ENCODE data around the gene ORAI3.

Gene ORAI3

DNA sequence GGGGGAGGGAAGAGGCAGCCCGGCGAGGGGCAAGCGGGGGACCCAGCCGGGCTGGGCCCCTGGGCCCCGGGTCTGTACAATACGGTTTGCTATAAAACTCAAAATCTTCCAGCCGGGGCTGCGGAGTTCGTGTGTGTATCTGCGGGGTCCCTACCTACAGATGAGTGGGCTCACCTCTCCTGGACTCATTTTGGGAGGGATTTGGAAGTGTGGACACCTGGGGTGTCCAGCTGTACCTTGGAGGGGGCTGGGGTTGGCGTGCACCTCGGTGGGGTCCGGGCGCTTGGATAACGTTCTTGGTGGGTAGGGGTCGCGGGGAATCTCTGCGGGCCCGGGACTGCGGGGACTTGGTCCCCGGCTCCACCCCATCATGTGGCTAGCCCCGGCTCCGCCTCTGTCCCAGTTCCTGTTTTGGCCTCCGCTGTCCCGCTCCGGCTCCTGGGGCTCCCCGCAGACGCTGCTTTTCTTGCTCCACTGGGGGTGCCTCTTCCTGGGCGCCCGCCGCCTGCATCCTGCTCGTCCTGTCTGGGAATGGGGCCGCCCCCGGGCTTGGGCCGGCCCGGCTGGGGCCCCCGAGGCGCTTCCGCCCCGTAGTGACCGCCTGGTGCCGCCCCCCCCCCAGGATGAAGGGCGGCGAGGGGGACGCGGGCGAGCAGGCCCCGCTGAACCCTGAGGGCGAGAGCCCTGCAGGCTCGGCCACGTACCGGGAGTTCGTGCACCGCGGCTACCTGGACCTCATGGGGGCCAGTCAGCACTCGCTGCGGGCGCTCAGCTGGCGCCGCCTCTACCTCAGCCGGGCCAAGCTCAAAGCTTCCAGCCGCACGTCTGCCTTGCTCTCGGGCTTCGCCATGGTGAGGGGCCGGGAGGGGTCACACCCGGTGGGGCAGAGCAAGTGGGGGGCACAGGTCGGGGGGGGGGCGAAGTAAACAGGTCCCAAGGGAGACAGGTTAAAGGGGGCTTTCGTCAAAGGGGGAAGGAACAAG is at the start of gene ORAI3:
TSS of gene ORAI3 (plus strand) at position 402 of the 983 bp plus-strand sequence. CDS start at position 624, 222 bp downstream.
- DNase-seq = peak; percentile 51 to 96 (median 78)
- intact Hi-C loops (cut with DNase I) = no loop called here

DNA sequence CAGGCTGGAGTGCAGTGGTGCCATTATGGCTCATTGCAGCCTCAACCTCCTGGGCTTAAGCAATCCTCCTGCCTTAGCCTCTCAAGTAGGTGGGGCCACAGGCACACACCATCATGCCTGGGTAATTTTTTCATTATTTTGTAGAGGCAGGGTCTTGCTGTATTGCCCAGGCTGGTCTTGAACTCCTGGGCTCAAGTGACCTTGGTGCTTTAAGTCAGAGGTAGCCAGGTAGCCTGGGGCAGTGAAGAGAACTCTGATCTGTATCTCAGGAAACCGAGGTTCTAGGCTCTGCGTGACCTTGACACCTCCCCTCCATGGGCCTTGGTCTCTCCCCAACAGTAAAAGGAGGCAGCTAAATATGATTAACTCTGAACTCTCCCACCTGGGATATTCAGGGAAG is 49.1 kb upstream of the ORAI3 start:
- intact Hi-C loops (cut with DNase I) = loop anchor here (10.0 kb wide), 1 partner anchor 55 kb away; no protein-coding TSS in a partner anchor
- DNase-seq = no peak

DNA sequence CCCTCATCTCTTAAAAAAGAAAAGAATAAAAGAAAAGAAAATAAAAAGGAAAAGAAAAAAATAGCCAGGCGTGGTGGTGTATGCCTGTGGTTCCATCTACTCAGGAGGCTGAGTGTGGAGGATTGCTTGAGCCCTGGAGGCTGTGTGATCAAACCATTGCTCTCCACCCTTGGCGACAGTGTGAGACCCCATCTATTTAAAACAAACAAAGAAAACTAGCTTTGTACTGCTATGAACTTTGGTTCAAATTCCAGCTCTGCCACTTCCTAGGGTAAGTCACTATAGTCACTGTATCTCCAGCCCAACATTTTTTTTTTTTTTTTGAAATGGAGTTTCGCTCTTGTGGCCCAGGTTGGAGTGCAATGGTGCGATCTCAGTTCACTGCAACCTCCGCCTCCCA is 48.3 kb upstream of the ORAI3 start:
- intact Hi-C loops (cut with DNase I) = loop anchor here (10.0 kb wide), 1 partner anchor 56 kb away; no protein-coding TSS in a partner anchor

DNA sequence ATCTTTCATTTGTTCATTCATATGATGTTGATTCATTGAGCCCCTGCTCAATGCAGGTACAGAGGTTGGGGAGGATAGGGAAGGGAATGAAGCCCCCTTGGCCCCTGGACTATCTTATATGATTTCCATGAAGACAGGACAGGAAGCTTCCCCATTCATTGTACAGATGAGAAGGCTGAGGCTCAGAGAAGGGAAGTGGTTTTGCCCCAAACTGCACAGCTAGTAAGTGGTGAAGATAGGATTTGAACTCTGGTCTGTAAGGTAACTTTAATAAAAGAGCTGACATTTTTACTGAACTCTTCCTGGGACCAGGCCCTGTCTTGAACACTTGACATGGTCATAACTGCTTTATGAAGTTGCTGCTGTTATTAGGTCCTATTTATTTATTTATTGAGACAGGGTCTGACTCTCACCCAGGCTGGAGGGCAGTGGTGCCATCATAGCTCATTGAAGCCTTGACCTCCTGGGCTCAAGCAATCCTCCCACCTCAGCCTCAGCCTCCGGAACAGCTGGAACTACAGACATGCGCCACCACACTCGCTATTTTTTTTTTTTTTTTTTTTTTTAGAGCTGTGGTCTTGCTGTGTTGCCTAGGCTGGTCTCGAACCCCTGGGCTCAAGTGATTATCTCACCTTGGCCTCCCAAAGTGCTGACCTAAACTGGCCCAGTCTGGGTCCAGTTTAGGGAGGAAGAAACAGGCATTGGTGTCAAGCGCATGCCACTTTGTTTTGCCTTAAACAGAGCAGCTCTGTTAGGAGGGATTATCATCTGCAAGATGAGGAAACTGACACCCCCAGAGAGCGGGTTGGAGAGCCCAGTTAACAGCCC is 47.5 kb upstream of the ORAI3 start:
- no peak for DNase-seq
- intact Hi-C loops (cut with DNase I) = loop anchor here (2.0 to 10.0 kb wide), 2 partner anchors 19 to 57 kb away; no protein-coding TSS in a partner anchor

More for the DNA sequence above, 48.3 kb upstream of the ORAI3 start:
- DNase-seq = no peak

DNA sequence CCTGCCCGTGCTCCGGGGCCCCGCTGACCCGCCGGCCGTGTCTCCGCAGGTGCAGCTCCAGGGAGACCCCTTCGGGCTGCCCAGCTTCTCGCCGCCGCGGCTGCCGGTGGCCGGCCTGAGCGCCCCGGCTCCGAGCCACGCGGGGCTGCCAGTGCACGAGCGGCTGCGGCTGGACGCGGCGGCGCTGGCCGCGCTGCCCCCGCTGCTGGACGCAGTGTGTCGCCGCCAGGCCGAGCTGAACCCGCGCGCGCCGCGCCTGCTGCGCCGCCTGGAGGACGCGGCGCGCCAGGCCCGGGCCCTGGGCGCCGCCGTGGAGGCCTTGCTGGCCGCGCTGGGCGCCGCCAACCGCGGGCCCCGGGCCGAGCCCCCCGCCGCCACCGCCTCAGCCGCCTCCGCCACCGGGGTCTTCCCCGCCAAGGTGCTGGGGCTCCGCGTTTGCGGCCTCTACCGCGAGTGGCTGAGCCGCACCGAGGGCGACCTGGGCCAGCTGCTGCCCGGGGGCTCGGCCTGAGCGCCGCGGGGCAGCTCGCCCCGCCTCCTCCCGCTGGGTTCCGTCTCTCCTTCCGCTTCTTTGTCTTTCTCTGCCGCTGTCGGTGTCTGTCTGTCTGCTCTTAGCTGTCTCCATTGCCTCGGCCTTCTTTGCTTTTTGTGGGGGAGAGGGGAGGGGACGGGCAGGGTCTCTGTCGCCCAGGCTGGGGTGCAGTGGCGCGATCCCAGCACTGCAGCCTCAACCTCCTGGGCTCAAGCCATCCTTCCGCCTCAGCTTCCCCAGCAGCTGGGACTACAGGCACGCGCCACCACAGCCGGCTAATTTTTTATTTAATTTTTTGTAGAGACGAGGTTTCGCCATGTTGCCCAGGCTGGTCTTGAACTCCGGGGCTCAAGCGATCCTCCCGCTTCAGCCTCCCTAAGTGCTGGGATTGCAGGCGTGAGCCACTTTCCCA is 46.6 kb upstream of the ORAI3 start:
- DNase-seq = peak in 9 of 10 donors; percentile 37 to 94 (median 61)
- intact Hi-C loops (cut with DNase I) = loop anchor here (2.0 to 10.0 kb wide), 2 partner anchors 18 to 58 kb away; no protein-coding TSS in a partner anchor

DNA sequence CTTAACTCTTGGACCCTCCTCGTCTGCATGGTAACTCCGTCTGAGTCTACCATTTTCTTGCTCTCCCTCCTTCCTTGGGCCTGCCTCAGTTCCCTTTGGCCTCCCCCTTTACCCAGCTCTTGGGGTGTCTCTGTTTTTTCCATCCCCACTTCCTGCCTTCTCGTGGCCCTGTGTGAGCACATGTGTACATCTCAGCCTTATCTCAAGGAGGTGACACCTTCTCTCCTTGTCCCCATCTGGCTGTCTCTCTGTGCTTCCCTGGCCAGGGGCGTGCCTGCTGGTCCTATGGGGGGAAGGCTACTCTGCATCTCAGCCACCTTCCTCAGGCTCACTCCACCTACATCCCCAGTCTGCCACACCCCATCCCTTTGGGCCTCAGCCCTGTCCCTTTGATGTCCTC is 45.9 kb upstream of the ORAI3 start:
- no peak for DNase-seq
- intact Hi-C loops (cut with DNase I) = loop anchor here (2.0 to 10.0 kb wide), 2 partner anchors 18 to 58 kb away; no protein-coding TSS in a partner anchor

DNA sequence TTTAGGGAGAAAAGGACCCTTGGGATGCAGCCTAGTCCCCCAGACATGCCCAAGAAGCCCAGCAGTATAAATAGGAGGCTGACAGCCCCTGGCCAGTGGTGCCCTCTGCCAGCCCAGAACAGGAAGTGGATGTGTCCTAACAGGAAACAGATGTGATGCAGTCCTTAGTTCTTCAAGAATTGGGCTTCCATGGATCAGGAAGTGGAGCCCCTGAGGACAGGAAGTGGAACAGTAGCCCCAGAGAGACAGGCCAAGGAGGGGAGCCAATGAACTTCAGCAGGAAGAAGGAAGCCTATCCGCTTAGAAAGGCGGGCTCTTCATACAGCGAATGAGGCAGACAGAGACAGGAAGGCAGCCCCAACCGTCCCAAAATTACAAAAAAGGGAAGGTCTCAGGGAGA is 45.3 kb upstream of the ORAI3 start:
- intact Hi-C loops (cut with DNase I) = loop anchor here (2.0 to 10.0 kb wide), 2 partner anchors 17 to 59 kb away; no protein-coding TSS in a partner anchor
- no peak for DNase-seq

DNA sequence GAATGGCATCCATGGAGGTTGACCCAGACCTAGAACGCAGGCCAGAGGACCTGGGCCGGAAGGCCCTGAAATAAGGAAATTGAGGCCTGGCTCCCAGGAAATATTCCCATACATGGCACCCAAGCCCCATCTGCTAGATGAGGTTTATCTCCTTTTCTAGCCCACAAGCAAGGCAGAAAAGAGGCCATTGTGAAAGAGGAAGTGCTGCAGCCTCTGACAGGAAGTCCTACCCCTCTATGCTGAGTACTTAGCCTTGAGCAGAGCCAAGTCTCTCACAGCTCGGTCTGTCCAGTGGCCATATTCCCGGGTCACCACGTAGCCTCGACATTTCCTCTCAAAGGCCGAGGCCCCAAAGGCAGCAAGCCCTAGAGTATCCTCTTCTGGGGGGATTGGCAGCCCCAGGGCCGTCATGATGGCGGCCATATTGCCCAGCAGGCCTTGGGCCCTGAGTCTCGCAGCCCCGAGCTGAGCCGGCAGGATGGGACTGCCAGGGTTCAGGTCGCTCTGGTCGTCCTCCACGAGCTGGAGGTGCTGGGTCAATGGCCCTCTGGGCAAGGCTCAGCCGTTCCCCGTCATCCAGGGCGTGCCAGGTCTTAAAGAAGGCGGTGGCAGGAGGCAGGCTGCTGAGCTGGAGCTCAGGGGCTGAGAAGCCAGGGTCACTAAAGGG is 44.6 kb upstream of the ORAI3 start:
- intact Hi-C loops (cut with DNase I) = loop anchor here (10.0 kb wide), 1 partner anchor 59 kb away; no protein-coding TSS in a partner anchor

DNA sequence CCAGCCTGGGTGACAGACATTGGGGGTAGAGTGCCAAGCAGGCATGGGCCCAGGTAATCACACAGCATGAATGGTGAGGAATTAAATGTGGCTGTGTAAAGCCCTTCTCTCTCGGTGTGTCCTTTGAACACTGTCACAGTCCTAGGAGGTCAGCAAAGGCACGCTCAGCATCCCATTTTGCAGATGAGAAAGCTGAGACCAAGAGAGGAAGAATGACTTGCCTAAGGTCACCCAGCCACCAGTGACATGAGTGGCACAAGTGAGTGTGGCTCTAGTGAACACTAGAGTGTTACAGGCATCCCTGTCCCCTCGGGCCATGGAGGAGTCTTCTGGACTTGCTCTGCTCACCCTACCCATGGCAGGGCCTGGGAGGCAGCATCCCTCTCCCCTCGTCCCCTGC is 41.8 kb upstream of the ORAI3 start:
- intact Hi-C loops (cut with DNase I) = loop anchor here (10.0 kb wide), 1 partner anchor 62 kb away; no protein-coding TSS in a partner anchor

More for the DNA sequence above, 44.6 kb upstream of the ORAI3 start:
- DNase-seq = no peak

DNA sequence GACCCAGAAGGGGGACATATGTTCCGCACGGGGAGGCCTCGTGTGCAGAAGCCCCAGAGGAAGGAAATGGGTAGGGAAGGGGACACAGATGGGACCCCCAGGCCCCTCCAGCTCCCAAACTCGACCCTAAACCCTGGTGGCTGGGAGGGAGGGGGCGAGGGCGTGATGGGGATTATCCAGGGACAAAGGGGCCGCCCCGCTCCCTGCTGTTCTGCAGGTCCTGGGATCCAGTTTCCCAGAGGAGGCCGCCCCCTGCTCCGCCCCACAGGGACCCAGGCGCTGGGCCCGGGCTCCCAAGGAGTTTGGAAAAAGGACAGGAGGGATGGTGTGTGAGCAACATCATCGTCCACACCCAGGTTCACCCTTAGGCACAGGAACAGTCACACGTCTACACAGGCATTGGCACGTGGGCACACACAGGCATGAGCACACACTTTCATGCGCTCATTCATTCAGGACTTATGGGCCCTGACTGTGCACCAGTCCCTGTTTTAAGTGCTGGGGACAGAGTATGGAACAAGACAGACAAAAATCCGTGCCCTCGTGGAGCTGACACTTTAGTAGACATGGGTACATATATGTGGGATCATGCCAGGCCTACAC is 38.3 kb upstream of the ORAI3 start:
- DNase-seq = no peak
- intact Hi-C loops (cut with DNase I) = no loop called here

More for the DNA sequence above, 41.8 kb upstream of the ORAI3 start:
- DNase-seq = no peak

DNA sequence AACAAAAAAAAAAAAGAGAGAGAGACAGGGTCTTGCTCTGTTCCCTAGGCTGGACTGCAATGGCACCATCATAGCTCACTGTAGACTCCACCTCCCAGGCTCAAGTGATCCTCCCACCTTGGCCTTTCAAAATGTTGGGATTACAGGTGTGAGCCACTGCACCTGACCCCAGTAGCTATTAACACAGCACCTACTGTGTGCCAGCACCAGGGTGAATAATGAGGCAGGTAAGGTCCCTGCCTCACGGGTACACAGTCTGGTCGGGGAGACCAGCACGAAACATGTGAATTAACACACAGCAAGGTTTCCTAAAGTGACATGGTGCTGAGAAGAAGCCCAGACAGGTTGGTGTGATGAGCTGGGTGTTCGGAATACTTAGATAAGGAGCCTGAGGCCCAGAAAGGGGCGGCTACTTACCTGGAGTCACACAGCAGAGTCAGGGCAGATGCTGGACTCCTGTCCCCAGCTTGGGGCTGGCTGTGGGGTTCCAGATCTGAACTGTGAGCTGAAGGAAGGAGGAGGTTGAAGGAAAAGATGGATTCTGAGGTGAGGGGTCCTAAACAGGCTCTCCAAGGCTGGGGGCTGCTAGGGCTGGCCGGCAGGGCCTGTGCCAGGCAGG is 36.0 kb upstream of the ORAI3 start:
- intact Hi-C loops (cut with DNase I) = no loop called here
- DNase-seq = no peak

DNA sequence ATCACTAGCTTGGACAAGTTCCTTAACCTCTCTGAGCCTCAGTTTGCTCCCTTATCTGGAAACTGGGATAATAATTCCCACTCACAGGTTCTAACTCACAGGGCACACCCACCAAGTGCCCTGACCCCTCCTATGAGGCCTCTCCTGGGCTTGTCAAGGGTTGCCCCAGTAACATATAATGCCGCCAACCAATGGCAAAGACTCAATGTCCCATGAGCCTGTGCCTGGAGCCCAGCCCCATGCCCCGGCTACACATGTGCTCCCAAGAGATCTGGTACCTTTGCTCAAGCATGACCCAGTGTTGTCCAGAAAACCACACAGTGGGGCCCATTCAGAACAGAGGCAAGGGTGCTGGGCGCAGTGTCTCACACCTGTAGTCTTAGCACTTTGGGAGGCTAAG is 34.0 kb upstream of the ORAI3 start:
- no peak for DNase-seq
- intact Hi-C loops (cut with DNase I) = no loop called here

DNA sequence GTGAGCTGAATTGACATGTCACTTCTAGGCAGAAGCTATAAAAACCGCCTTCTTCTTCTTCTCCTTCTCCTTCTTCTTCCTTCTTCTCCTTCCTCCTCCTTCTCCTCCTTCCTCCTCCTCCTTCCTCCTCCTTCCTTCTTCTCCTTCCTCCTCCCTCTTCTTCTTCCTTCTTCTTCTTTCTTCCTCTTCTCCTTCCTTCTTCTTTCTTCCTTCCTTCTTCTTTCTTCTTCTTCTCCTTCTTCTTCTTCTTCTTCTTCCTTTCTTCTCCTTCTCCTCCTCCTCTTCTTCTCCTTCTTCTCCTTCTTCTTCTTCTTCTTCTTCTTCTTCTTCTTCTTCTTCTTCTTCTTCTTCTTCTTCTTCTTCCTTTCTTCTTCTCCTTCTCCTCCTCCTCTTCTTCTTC is 30.3 kb upstream of the ORAI3 start:
- DNase-seq = no peak
- intact Hi-C loops (cut with DNase I) = no loop called here

DNA sequence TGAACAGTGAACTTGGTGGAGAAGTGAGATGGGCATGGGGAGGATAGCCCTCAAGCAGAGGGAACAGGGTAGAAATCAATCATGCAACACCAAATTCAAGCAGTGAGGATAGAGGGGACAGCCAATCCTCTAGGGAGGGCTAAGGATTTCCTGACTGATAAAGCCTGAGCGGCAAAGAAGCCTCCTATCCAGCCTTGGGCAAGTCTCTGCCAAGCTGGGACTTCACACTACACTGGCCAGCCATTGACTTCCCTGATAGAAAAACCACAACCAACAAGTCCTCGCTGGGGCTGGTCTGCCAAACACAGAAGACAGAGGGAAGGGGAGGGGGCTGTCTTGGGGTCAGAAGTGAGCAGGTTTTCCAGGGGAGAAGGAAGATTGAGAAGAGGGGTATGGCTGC is 28.0 kb upstream of the ORAI3 start:
- intact Hi-C loops (cut with DNase I) = loop anchor here (1.0 to 2.0 kb wide), 2 partner anchors 18 to 77 kb away; no protein-coding TSS in a partner anchor

DNA sequence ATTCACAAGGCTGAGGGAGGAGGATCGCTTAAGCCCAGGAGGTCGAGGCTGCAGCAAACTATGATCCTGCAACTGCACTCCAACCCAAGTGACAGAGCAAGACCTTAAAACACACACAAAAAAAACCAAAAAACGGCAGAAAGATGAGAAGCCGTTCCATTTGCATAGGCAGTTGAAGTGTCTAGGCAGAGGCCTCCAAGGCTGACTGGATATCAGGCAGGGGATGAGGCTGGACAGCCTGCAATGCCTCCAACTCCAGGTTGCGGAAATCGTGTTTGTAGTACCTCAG is 27.5 kb upstream of the ORAI3 start:
- no peak for DNase-seq
- intact Hi-C loops (cut with DNase I) = loop anchor here (1.0 to 2.0 kb wide), 2 partner anchors 19 to 77 kb away; no protein-coding TSS in a partner anchor

More for the DNA sequence above, 28.0 kb upstream of the ORAI3 start:
- no peak for DNase-seq

DNA sequence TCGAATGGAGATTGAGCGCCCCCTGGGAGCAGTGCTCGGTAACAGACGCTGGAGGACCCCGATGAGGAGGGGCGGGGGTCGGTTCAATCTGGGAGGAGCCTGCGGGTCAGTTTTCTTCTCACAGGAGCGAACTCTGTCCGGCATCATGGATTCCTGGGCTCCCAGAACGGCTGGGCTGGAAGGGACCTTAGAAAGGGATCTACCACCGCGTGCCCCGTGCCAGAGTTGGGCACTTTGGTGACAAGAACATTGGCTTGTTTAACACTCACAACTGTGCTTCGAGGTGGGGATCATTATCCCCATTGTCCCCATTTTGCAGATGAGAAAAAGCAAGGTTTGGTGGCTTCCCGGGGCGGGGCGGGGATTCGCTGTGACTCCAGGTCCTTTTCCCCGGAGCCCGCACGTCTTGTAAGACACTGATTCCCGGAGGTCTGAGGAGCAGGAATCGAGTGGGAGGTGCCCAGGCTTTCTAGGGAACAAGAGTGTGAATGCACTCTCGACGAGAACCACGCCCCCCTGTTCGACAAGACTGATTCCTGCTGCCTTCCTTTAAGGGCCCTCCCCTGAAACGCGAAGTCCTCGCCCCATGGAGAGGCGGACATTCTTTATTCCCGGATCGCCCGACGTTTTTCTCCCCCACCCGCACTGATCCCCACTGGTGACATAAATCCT is 27.0 kb upstream of the ORAI3 start:
- intact Hi-C loops (cut with DNase I) = loop anchor here (1.0 to 2.0 kb wide), 3 partner anchors 19 to 78 kb away; partner anchors contain the start of gene BCL7C
- peak; percentile 76 to 97 (median 86) for DNase-seq

DNA sequence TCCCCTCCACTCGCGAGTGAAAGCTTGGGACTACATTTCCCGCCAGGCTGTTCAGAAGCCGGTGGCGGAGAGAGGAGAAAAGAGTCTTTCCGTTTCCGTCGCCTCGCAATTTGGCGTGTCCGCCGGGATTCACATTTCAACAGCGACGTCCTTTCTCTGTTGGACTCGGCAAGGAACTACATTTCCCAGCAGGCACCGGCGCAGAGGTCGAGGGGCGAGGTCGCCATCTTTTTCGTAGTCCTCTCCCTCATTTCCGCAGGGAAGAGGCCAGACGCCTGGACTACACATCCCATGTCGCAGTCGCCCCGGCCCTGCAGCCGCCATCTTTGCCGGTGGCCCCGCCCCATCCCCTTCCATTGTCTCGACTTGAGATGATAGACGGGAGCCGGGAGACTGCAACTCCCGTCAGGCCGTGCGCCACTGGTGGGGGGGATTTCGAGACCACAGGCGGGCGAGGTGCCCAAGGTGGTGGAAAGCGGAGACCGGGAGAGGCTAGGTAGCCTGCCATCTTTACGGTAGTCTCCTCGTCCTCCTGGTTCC is 26.4 kb upstream of the ORAI3 start:
- peak; percentile 100 for DNase-seq
- intact Hi-C loops (cut with DNase I) = loop anchor here (2.0 kb wide), 1 partner anchor 28 kb away; the partner anchor contains the start of gene BCL7C
